SK-N-SH treated with all-trans-retinoic acid at 6 μM for 48 hours (cell line): ENCODE results near the gene TDRD3.

ENCODE experiments used
- ESRRG ChIP-seq: fragments of 250-450 bp; sonication (Bioruptor Pico); IDR thresholded peaks from 2 replicates; pipeline ENCODE4 v1.6.1; 2021; ENCODE audit warnings: mild to moderate bottlenecking
- ISL1 ChIP-seq: fragments of 250-450 bp; sonication (Bioruptor Pico); IDR thresholded peaks from 2 replicates; pipeline ENCODE4 v2.1.2; 2022; ENCODE audit warnings: mild to moderate bottlenecking, moderate library complexity
- PPARA ChIP-seq: fragments of 250-450 bp; sonication (Bioruptor Pico); IDR thresholded peaks from 2 replicates; pipeline ENCODE4 v1.5.0; 2020; ENCODE audit warnings: mild to moderate bottlenecking, borderline replicate concordance
- ZC3H10 ChIP-seq: fragments of 250-450 bp; sonication (Bioruptor Pico); IDR thresholded peaks from 2 replicates; pipeline ENCODE4 v1.5.1; 2021; ENCODE audit warnings: mild to moderate bottlenecking, moderate library complexity
- TF ChIP-seq, protein P1 (sequence below): fragments of 250-450 bp; sonication (Bioruptor Pico); IDR thresholded peaks from 2 replicates; pipeline ENCODE4 v1.5.0; 2020; ENCODE audit warnings: mild to moderate bottlenecking, moderate library complexity

DNA sequence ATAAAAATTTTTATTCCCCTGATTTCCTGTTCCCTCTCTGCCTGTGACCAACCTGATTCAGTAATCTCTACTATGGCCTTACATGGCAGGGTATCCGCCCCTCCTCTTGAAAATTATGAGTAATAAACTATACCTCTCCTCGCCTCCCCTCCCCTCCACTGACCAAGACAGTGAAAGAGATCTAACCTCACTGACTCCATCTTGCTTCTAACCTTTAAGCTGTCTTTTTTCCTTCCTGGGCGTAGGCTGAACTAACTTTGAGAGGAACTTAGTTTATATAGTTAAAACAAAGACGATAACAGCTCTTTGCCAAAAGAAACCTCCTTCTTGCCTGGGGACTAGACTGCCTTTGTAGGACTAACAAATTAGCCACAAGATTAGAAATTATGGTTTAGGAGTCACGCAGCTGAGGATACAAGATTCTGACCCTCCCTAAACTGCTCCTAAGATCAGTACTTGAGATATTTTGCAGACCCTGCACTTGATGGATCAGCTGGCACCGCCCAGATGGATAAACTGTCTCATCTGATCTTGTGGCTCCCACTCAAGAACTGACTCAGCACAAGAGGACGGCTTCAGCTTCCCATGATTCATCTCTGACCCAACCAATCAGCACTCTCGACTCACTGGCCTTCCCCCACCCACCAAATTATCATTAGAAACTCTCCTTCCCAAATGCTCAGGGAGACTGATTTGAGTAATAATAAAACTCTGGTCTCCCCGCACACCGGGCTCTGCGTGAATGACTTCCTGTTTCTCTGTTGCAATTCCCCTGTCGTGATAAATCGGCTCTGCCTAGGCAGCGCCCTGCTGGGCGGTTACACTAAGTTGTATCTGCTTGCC, 187.1 kb downstream of the TDRD3 start:
- no peak for TF ChIP-seq ZC3H10
- TF ChIP-seq ESRRG: no peak
- TF ChIP-seq PPARA (CRISPR knock-in tag): no peak
- TF ChIP-seq, protein P1, sequence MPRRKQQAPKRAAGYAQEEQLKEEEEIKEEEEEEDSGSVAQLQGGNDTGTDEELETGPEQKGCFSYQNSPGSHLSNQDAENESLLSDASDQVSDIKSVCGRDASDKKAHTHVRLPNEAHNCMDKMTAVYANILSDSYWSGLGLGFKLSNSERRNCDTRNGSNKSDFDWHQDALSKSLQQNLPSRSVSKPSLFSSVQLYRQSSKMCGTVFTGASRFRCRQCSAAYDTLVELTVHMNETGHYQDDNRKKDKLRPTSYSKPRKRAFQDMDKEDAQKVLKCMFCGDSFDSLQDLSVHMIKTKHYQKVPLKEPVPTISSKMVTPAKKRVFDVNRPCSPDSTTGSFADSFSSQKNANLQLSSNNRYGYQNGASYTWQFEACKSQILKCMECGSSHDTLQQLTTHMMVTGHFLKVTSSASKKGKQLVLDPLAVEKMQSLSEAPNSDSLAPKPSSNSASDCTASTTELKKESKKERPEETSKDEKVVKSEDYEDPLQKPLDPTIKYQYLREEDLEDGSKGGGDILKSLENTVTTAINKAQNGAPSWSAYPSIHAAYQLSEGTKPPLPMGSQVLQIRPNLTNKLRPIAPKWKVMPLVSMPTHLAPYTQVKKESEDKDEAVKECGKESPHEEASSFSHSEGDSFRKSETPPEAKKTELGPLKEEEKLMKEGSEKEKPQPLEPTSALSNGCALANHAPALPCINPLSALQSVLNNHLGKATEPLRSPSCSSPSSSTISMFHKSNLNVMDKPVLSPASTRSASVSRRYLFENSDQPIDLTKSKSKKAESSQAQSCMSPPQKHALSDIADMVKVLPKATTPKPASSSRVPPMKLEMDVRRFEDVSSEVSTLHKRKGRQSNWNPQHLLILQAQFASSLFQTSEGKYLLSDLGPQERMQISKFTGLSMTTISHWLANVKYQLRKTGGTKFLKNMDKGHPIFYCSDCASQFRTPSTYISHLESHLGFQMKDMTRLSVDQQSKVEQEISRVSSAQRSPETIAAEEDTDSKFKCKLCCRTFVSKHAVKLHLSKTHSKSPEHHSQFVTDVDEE: no peak
- TF ChIP-seq ISL1: no peak
